ENCODE measurements around the gene KLKB1. TPM values are rescaled to one million over a fixed set of nuclear protein-coding genes. Genes with fewer than 3 reads are reported as not detected.

The KLKB1 gene
- total RNA-seq, result 1 to 10 TPM in 2 of 4 donors, under 1 TPM in 2; 0.81 to 3.1 (median 1.1) TPM

DNA sequence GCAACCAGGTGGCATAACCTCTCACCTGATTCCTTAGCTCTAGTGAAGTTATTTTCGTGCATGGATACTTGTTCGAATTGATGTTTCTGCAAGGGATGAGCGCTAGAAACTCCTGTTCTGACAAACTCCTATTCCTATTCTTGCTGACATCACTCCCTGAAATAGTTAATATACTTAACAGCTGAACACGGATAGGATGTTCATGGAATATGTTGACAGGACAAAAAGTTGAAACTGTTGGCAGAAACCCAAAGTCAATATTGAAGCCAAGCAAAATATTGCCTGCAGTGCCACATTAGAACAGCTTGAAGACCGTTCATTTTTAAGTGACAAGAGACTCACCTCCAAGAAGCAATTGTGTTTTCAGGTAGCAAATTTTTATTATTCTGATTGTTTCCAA, at the start of gene KLKB1:
KLKB1 (plus strand) TSS at position 287 of the 400 bp plus-strand sequence. CDS start 689 bp downstream, outside the sequence.
- no peak for ATAC-seq
- Histone ChIP-seq H3K27ac (no peak within 1 kb of the TSS), H3K4me3 (no peak within 1 kb of the TSS), H3K36me3 (peaks cover 0 to 3% of the 10 kb centered on the region in 2 donors), H3K4me1 (no peaks in the 10 kb centered on the region), H3K27me3 (no peaks in the 10 kb centered on the region), H3K9me3 (no peaks in the 10 kb centered on the region)
- no peak for TF ChIP-seq EP300 (IDR thresholded peaks at IDR 0.05)
- TF ChIP-seq, protein P1, sequence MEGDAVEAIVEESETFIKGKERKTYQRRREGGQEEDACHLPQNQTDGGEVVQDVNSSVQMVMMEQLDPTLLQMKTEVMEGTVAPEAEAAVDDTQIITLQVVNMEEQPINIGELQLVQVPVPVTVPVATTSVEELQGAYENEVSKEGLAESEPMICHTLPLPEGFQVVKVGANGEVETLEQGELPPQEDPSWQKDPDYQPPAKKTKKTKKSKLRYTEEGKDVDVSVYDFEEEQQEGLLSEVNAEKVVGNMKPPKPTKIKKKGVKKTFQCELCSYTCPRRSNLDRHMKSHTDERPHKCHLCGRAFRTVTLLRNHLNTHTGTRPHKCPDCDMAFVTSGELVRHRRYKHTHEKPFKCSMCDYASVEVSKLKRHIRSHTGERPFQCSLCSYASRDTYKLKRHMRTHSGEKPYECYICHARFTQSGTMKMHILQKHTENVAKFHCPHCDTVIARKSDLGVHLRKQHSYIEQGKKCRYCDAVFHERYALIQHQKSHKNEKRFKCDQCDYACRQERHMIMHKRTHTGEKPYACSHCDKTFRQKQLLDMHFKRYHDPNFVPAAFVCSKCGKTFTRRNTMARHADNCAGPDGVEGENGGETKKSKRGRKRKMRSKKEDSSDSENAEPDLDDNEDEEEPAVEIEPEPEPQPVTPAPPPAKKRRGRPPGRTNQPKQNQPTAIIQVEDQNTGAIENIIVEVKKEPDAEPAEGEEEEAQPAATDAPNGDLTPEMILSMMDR (IDR thresholded peaks at IDR 0.05), result no peak
- no peak for TF ChIP-seq POLR2AphosphoS5 (IDR thresholded peaks at IDR 0.05)
- TF ChIP-seq POLR2A (IDR thresholded peaks at IDR 0.05), result no peak
- 69 to 81% methylated on average over 5 of the region's 5 CpGs for WGBS, 2 donors (ENCODE audit: low coverage in 1 of 2)

DNA sequence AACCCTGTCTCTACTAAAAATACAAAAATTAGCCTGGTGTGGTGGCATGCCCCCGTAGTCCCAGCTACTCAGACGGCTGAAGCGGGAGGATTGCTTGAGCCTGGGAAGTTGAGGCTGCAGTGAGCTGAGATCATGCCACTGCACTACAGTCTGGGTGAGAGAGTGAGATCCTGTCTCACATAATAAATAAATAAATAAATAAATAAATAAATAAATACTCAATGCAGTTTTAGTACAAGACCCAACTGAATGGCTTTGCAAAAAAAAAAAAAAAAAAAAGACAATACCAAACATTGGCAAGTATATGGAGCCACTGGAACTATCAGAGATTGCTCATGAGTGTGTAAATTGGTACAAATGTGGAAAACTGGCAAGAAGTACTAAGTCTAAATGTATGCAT, 39.2 kb upstream of the KLKB1 start:
- 11 to 94% methylated on average over 1 to 3 of the region's 3 CpGs for WGBS, 2 donors (ENCODE audit: low coverage in 1 of 2)
- H3K27ac ChIP-seq, result no peak overlapping the region
- TF ChIP-seq POLR2AphosphoS5 (IDR thresholded peaks at IDR 0.05) (no peak), POLR2A (IDR thresholded peaks at IDR 0.05) (no peak), EP300 (IDR thresholded peaks at IDR 0.05) (no peak)
- TF ChIP-seq, protein P1 (IDR thresholded peaks at IDR 0.05), result no peak
- H3K27me3 ChIP-seq, result no peaks in the 10 kb centered on the region
- H3K36me3 ChIP-seq, result no peaks in the 10 kb centered on the region
- no peak overlapping the region for H3K4me3 ChIP-seq
- peaks cover 0 to 22% (median 15%) of the 10 kb centered on the region in 3 donors for H3K4me1 ChIP-seq
- ATAC-seq, result no peak
- no peaks in the 10 kb centered on the region for H3K9me3 ChIP-seq

- TF ChIP-seq POLR2A (IDR thresholded peaks at IDR 0.05), result no peak
- TF ChIP-seq POLR2AphosphoS5 (IDR thresholded peaks at IDR 0.05), result no peak
- TF ChIP-seq, protein P1 (IDR thresholded peaks at IDR 0.05), result no peak
- TF ChIP-seq EP300 (IDR thresholded peaks at IDR 0.05), result no peak
- Histone ChIP-seq H3K27me3 (no peaks in the 10 kb centered on the region), H3K9me3 (no peaks in the 10 kb centered on the region), H3K4me1 (peaks cover 0 to 38% (median 24%) of the 10 kb centered on the region in 3 donors), H3K4me3 (no peak overlapping the region), H3K36me3 (peaks cover 0 to 4% of the 10 kb centered on the region in 2 donors), H3K27ac (peak overlapping the region; percentile 82 to 99 (median 98))
- 50 to 54% methylated on average over 4 of the region's 4 CpGs for WGBS, 2 donors (ENCODE audit: low coverage in 1 of 2)
- ATAC-seq, result no peak
Measured at GRCh38 chr4:186189656-186190055, 37.7 kb upstream of the KLKB1 start.

GRCh38 chr4:186190581-186191199, 36.6 kb upstream of the KLKB1 start:
- Histone ChIP-seq H3K4me3 (peak overlapping the region; percentile 82 to 84), H3K36me3 (peaks cover 0 to 14% of the 10 kb centered on the region in 2 donors), H3K9me3 (no peaks in the 10 kb centered on the region), H3K27ac (peak overlapping the region; percentile 82 to 99 (median 98)), H3K4me1 (peaks cover 0 to 42% (median 24%) of the 10 kb centered on the region in 3 donors), H3K27me3 (no peaks in the 10 kb centered on the region)
- 0% methylated on average over 5 to 11 of the region's 34 CpGs for WGBS, 2 donors (ENCODE audit: low coverage in 1 of 2)
- peak; percentile 36 for ATAC-seq
- TF ChIP-seq, protein P1 (IDR thresholded peaks at IDR 0.05), result peak in 1 of 4 experiments; percentile 23
- TF ChIP-seq POLR2AphosphoS5 (IDR thresholded peaks at IDR 0.05) (no peak), POLR2A (IDR thresholded peaks at IDR 0.05) (no peak), EP300 (IDR thresholded peaks at IDR 0.05) (no peak)

Data from gastroesophageal sphincter (tissue), 4 donors.